HG03280 (cell line): Measurements from ENCODE around the gene TPST2.

ENCODE experiments used
- ATAC-seq: cut with Tn5 transposase; IDR thresholded peaks from one replicate; pipeline ENCODE4 v1.9.1; 2021; ENCODE audit warnings: mild to moderate bottlenecking, moderate library complexity; ENCODE audit not compliant: unreplicated experiment

The TPST2 gene

GRCh38 chr22:26612652-26613051 is 22.7 kb upstream of the TPST2 start:
- no peak for ATAC-seq

DNA sequence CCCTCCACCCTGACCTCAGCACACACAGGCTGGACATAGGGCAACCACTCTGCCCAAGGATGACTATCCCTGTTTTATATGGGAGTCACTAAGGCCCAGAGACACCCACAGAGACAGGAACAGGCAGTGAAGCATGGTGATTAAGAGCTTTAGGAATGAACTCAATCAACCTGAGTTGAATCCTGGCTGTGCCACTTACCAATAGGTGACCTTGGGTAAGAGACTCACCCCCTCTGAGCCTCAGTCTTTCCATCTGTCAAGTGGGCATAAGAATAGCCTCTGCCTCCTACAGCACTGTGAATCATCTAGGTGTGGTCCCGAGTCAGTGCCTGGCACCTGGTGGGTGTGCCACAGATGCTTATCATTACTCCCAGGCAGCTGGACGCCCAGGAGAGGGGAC is 21.1 kb upstream of the TPST2 start:
- no peak for ATAC-seq

GRCh38 chr22:26610072-26610958 is 20.4 kb upstream of the TPST2 start:
- peak; percentile 77 for ATAC-seq

DNA sequence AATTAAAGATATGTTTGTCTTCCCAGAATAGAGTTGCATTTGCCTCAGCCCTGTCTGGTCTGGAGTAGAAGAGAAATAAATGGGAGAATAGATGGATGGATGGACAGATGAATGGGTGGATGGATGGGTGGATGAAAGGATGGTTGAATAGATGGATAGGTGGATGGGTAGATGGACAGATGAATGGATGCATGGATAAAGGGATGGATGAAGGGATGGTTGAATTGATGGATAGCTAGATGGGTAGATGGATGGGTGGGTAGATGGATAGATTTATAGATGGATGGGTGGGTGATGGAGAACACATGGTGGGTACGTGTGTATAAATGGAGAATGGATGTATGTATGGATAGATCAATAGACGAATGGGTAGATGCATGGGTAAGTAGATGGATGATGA is 19.4 kb upstream of the TPST2 start:
- no peak for ATAC-seq

DNA sequence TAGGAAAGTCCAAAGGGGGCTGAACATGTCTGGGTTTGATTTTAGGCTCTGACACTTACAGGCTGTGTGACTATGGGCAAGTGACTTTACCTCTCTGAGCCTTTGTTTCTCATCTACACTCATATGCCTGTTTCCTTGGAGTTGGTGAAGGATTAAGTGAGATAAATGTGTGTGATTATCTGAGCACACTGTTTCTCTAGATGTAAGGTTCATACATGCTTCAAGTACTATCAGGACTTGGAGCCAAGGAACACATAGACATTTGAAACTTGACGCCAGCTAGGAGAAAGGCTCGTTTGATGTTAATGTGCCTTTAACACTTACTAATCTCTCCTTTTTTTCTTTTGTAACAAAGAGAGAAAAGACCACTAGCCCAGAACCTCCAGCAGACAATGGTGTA is 18.2 kb upstream of the TPST2 start:
- ATAC-seq: no peak

DNA sequence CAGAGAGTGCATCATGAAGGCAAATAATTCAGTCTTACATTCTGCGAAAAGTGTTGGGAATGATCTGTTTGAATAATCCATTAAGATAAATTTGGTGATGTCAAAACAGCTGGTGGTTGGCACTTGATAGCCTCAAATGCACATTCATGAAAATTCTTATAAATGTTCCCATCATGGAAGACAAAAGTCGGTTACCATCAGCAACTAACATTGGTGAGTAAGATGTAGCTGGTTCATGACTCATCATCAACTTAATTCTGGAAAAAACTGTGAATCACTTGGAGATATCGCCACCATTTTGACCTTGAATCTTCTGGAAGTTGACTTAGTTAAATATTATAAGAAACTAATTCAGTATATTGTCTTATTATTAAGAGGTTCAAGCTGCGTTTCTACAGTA is 16.7 kb upstream of the TPST2 start:
- no peak for ATAC-seq

DNA sequence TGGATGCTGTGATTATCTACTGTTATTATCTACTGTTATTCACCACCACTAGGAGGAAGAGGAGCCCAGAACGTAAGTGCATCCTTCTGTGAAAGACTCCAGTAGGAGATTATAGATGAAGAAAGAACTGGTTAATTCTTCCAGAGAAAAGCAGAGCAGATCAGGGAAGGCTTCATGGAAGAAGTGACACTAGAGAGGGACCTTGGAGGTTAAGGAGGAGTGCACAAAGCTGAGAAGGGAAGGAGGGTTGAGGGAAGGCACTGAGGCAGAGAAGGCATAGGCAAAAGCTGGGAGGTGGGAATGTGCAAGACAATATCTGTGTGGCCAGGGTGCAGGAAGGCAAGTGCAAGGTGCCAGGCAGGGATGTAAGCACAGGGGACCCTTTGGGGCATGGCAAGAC is 14.4 kb upstream of the TPST2 start:
- no peak for ATAC-seq

GRCh38 chr22:26602127-26602526 is 12.2 kb upstream of the TPST2 start:
- no peak for ATAC-seq

DNA sequence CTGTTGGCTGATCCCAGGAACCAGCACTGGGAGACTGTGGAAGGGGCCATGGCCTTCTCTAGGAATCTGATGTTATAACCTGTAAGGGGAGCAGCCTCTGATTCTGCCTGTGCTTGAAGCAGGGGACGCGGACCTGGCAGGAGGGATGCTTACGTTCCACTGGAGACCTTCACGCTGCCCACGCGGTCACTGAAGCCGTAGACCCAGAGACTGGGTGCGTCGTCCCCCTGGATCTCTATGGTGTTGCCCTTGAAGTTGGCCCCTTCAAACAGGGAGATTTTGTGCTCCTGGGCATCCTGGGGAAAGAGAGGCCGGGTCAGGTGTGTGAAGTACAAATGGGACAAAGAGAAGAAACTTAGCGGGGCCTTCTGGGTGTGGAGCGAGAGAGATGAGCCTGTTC is 11.8 kb upstream of the TPST2 start:
- ATAC-seq: no peak

GRCh38 chr22:26599505-26599904 is 9.6 kb upstream of the TPST2 start:
- ATAC-seq: no peak

DNA sequence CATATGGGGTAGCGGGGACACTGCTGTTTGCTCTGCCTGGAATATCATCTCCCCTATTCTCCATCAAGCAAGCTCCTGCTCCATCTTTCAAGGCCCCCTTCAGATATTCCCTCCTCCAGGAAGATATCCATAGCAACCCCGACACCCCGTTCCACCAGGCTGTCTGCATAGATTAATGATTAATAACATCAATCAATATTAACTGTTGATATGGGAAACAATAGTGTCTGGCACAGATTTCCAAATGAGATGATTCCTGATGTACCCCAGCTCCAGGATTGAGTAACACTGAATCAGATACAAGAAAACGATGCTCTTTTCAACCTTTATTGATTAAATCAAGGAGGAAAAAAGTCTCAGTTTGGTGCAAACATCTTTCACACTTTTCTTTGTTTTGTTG is 7.5 kb upstream of the TPST2 start:
- ATAC-seq: no peak

GRCh38 chr22:26597026-26597425 is 7.1 kb upstream of the TPST2 start:
- ATAC-seq: no peak

GRCh38 chr22:26593763-26594162 is 3.8 kb upstream of the TPST2 start:
- no peak for ATAC-seq

- peak; percentile 39 for ATAC-seq
Observed at GRCh38 chr22:26592421-26592891, 2.5 kb upstream of the TPST2 start.

- ATAC-seq: peak; percentile 22
Observed at GRCh38 chr22:26589367-26589844, 526 bp downstream of the TPST2 start.

DNA sequence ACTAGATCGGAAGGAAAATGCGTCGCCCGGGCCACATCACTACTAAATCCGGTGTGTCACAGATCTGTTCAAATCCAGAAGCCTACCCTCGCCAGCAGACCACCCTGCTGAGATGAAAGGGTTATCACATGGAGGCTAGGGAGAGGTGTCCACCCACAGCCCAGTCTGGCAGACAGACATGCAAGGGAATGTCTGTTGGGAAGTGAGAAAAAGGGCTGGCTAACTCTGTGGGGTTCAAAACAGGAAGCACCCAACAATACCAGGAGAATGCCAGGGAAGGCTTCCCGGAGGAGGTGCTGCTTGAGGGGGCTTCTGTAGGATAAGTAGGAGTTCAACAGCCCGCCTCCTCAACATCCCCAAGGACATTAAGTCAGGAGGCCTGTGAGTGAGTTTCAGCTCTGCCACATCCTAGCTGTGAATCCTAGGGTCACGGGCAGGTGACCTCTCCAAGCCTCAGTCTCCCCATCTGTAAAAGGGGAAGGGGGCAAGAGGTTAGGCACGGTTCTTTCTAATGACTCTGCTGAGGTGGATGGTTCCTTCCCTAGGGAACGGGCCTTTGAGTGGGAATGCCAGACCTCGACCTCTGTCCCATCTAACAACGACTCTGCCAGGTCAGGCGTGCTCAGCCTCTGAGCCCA is 1.1 kb downstream of the TPST2 start:
- ATAC-seq: no peak

DNA sequence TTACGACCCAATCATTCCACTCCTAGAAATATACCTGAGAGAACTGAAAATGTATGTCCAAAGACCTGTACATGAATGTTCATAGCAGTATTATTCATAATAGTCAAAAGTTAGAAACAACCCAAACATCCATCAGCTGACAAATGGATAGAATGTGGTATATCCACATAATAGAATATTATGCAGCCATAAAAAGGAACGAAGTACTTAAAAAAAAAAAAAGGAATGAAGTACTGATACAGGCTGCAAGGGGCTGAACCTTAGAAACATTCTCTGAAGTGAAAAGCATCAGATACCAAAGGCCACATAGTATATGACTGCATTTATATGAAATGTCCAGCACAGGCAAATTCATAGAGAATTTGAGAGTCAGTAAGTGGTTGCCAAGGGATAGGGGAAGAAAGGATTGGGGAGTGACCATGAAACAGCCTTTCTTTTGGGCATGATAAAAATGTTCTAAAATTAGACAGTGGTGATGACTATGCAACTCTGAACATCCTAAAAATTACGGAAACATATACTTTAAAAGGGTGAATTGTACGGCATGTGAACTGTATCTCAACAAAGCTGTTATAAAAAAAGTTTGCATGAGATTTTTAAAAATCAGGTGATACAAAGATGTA is 1.8 kb downstream of the TPST2 start:
- ATAC-seq: no peak

GRCh38 chr22:26586556-26587325 is 3.2 kb downstream of the TPST2 start:
- no peak for ATAC-seq

GRCh38 chr22:26585104-26585790 is 4.7 kb downstream of the TPST2 start:
- ATAC-seq: no peak

GRCh38 chr22:26584010-26584409 is 5.9 kb downstream of the TPST2 start:
- no peak for ATAC-seq
